HCT116 (cell line): Measurements from ENCODE around the gene PLCB3. TPM values are rescaled to one million over a fixed set of nuclear protein-coding genes. Genes with fewer than 3 reads are reported as not detected.

Source experiments
- ATAC-seq: fragments of 200-7000 bp; cut with Tn5 transposase; 2 replicates; pipeline ENCODE4 v1.9.1; 2020; ENCODE audit warnings: mild to moderate bottlenecking, moderate library complexity
- BruUV-seq: library from RNA; stranded (reverse); fragments of 400-500 nt; replicated peaks from 2 replicates; lab custom pipeline; 2021; lab: Mats Ljungman, UMichigan
- CTCF ChIA-PET: fragments of 300-600 bp; sonication (Branson Sonifier 250); formaldehyde crosslinking; loops from one replicate; lab custom pipeline; 2021; ENCODE audit warnings: antibody characterized with exemption; lab: Charles Lee
- POLR2A ChIA-PET: fragments of 300-600, 350-600 bp; sonication (Branson Sonifier 250); formaldehyde crosslinking; loops from one replicate; lab custom pipeline; 2021; ENCODE audit warnings: antibody characterized with exemption; lab: Charles Lee
- RAD21 ChIA-PET, 2 experiments: fragments of 300-600 bp; sonication (Branson Sonifier 250); formaldehyde crosslinking; loops; one replicate each; lab custom pipeline; 2023; ENCODE audit warnings: low total read pairs in 2 of 2; ENCODE audit not compliant: uncharacterized antibody in 2 of 2, unreplicated experiment in 2 of 2, low non-redundant PET in 1 of 2; lab: Charles Lee
- DNase-seq: peaks from one replicate; pipeline ENCODE4 v3.0.0-alpha.2; 2010; ENCODE audit warnings: low read depth, low spot score
- H2AFZ ChIP-seq: fragments of 200-600 bp; shearing (Covaris generic), sonication (generic); 2 replicates; pipeline ENCODE4 v1.6.1; 2017; ENCODE audit warnings: low read depth, mixed run types, mixed read lengths, antibody characterized with exemption, low read length; ENCODE audit not compliant: poor library complexity, severe bottlenecking
- H3K27ac ChIP-seq: 2 replicates; pipeline ENCODE4 v1.5.1; 2012; ENCODE audit warnings: low read depth, low read length
- H3K27me3 ChIP-seq: fragments of 200-600 bp; sonication (generic); 2 replicates; pipeline ENCODE4 v1.6.1; 2016; ENCODE audit warnings: mixed run types, low read length, mixed read lengths; ENCODE audit not compliant: insufficient read depth
- H3K36me3 ChIP-seq, 2 experiments: fragments of 200-500 bp in 1 of 2; fragments of 200-600 bp in 1 of 2; sonication (Bioruptor generic) in 1 of 2; sonication (generic) in 1 of 2; 2 replicates each; pipeline versions ENCODE4 v1.5.1 to v1.6.1; 2014 to 2016; ENCODE audit warnings: low read length in 2 of 2, inconsistent platforms in 1 of 2, mixed read lengths in 1 of 2, mixed run types in 1 of 2; ENCODE audit not compliant: insufficient read depth in 2 of 2, control insufficient read depth in 1 of 2
- H3K4me1 ChIP-seq, 2 experiments: fragments of 200-600 bp in 1 of 2; sonication (generic) in 1 of 2; 2 replicates each; pipeline versions ENCODE4 v1.5.1 to v1.6.1; 2012 to 2017; ENCODE audit warnings: low read length in 2 of 2, inconsistent platforms in 1 of 2, mild to moderate bottlenecking in 1 of 2, mixed read lengths in 1 of 2, mixed run types in 1 of 2, moderate library complexity in 1 of 2; ENCODE audit not compliant: insufficient read depth in 2 of 2, control insufficient read depth in 1 of 2
- H3K4me2 ChIP-seq: fragments of 200-600 bp; sonication (generic); 2 replicates; pipeline ENCODE4 v1.6.1; 2017; ENCODE audit warnings: mixed run types, low read length, mixed read lengths
- H3K4me3 ChIP-seq, 2 experiments: fragments of 200-600 bp in 1 of 2; sonication (generic) in 1 of 2; replicated peaks in 1 of 2; 2 replicates each; pipeline ENCODE4 v1.5.1; 2011 to 2016; ENCODE audit warnings: low read length in 2 of 2, control low read depth in 1 of 2, low read depth in 1 of 2, mild to moderate bottlenecking in 1 of 2, mixed read lengths in 1 of 2, mixed run types in 1 of 2
- H3K79me2 ChIP-seq: fragments of 200-600 bp; sonication (generic); 2 replicates; pipeline ENCODE4 v1.6.1; 2017; ENCODE audit warnings: mild to moderate bottlenecking, mixed run types, low read length, moderate library complexity, mixed read lengths; ENCODE audit not compliant: insufficient read depth
- H3K9ac ChIP-seq: fragments of 200-600 bp; sonication (generic); 2 replicates; pipeline ENCODE4 v1.6.1; 2016; ENCODE audit warnings: low read length, mixed read lengths
- H3K9me2 ChIP-seq: fragments of 200-600 bp; sonication (generic), shearing (Covaris generic); 2 replicates; pipeline ENCODE4 v1.6.1; 2017; ENCODE audit warnings: mixed run types, mild to moderate bottlenecking, moderate library complexity; ENCODE audit not compliant: insufficient read depth
- H3K9me3 ChIP-seq, 2 experiments: fragments of 200-500 bp in 1 of 2; fragments of 200-600 bp in 1 of 2; sonication (Bioruptor generic) in 1 of 2; sonication (generic) in 1 of 2; 2 replicates each; pipeline ENCODE4 v1.6.1; 2014 to 2017; ENCODE audit warnings: low read length in 2 of 2, mixed read lengths in 2 of 2, inconsistent platforms in 1 of 2, low read depth in 1 of 2, mild to moderate bottlenecking in 1 of 2, mixed run types in 1 of 2, moderate library complexity in 1 of 2; ENCODE audit not compliant: control insufficient read depth in 1 of 2, insufficient read depth in 1 of 2
- H4K20me1 ChIP-seq: fragments of 200-600 bp; sonication (generic), shearing (Covaris generic); 2 replicates; pipeline ENCODE4 v1.6.1; 2017; ENCODE audit warnings: mixed run types, mild to moderate bottlenecking, moderate library complexity; ENCODE audit not compliant: insufficient read depth
- CEBPB ChIP-seq: IDR thresholded peaks from 2 replicates; pipeline ENCODE4 v1.6.1; 2012; ENCODE audit warnings: low read depth
- EZH2 ChIP-seq: fragments of 200-600 bp; sonication (generic); IDR thresholded peaks from 2 replicates; pipeline ENCODE4 v1.6.1; 2017; ENCODE audit warnings: antibody characterized with exemption, mixed run types
- POLR2AphosphoS5 ChIP-seq: IDR thresholded peaks from 2 replicates; pipeline ENCODE4 v1.6.1; 2011; ENCODE audit warnings: mild to moderate bottlenecking, low read depth, low read length, moderate library complexity
- TCF7L2 ChIP-seq: IDR thresholded peaks from 2 replicates; pipeline ENCODE4 v1.7.0; 2011; ENCODE audit warnings: borderline replicate concordance, inconsistent platforms; ENCODE audit not compliant: insufficient read depth, insufficient read length; ENCODE audit errors: extremely low read depth
- ZFX ChIP-seq: fragments of 450-650 bp; IDR thresholded peaks from 2 replicates; pipeline ENCODE4 v1.6.1; 2017
- intact Hi-C: fragments of 100-400 bp; cut with micrococcal nuclease; formaldehyde crosslinking; loops from 2 replicates; pipeline ENCODE4 v1.10.0; 2022
- total RNA-seq: library from RNA; stranded (reverse); gene quantifications from one replicate; pipeline ENCODE4 v1.2.1, GENCODE V29; 2021; ENCODE audit not compliant: unreplicated experiment
- TF ChIP-seq, protein P1 (sequence below): IDR thresholded peaks from 2 replicates; pipeline ENCODE4 v1.6.1; 2012

PLCB3 gene
- total RNA-seq, 1 experiment from 2014 or later: 106 TPM

DNA sequence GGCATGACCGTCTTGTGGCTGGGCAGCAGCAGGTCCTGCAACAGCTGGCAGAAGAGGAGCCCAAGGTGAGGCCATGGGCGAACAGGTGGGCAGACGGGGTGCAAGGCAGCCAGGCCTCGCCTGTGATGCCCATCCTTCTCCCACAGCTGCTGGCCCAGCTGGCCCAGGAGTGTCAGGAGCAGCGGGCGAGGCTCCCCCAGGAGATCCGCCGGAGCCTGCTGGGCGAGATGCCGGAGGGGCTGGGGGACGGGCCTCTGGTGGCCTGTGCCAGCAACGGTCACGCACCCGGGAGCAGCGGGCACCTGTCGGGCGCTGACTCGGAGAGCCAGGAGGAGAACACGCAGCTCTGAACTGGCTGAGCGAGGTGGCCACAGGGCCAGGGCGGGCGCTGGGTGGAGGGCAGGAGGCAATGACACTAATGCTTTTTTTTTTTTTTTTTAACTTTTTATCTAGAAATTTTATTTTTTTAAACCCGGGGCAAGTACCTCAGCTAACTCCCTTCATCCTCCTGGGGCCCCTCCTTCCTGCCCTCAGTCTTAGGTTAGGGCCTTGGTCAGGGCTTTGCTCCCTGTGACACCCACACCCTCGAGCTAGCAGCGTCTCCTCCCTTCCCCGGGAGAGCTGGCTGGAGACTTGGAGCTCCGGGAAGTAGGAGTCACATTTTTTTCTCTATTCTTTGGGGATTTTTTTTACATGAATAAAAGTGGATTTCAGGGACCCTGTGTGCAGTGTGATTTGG, 16.0 kb downstream of the PLCB3 start:
- peaks cover 6% of the 10 kb centered on the region; the same call in 1 of the 2 replicates for H3K79me2 ChIP-seq
- H3K4me2 ChIP-seq: peak overlapping the region; percentile 91
- H3K27ac ChIP-seq: peak overlapping the region; percentile 95
- ATAC-seq (no peak), DNase-seq (no peak)
- no TSS peak for BruUV-seq
- peaks cover 5 to 27% of the 10 kb centered on the region in 2 experiments; a peak in 2 of 4 replicates for H3K36me3 ChIP-seq
- peaks cover 18 to 31% of the 10 kb centered on the region in 2 experiments; a peak in 3 of 4 replicates for H3K4me1 ChIP-seq
- no peaks in the 10 kb centered on the region for H3K9me3 ChIP-seq
- ChIA-PET CTCF (no interaction called here), POLR2A (interaction anchor here (1.7 to 2.0 kb wide), 2 partner anchors 26 to 37 kb away, joined by 5 to 9 read pairs; partner anchors contain the start of genes ESRRA and FKBP2)
- no peak overlapping the region for H3K9ac ChIP-seq
- H3K9me2 ChIP-seq: no peaks in the 10 kb centered on the region
- H2AFZ ChIP-seq: no peak overlapping the region
- no peaks in the 10 kb centered on the region for H4K20me1 ChIP-seq
- H3K27me3 ChIP-seq: no peaks in the 10 kb centered on the region
- intact Hi-C loops: no loop called here
- TF ChIP-seq, protein P1, sequence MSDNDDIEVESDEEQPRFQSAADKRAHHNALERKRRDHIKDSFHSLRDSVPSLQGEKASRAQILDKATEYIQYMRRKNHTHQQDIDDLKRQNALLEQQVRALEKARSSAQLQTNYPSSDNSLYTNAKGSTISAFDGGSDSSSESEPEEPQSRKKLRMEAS: no peak
- TF ChIP-seq CEBPB: no peak
- TF ChIP-seq, all 23 proteins: peak for 0
- RAD21 ChIA-PET: no interaction called here
- no peak overlapping the region for H3K4me3 ChIP-seq

DNA sequence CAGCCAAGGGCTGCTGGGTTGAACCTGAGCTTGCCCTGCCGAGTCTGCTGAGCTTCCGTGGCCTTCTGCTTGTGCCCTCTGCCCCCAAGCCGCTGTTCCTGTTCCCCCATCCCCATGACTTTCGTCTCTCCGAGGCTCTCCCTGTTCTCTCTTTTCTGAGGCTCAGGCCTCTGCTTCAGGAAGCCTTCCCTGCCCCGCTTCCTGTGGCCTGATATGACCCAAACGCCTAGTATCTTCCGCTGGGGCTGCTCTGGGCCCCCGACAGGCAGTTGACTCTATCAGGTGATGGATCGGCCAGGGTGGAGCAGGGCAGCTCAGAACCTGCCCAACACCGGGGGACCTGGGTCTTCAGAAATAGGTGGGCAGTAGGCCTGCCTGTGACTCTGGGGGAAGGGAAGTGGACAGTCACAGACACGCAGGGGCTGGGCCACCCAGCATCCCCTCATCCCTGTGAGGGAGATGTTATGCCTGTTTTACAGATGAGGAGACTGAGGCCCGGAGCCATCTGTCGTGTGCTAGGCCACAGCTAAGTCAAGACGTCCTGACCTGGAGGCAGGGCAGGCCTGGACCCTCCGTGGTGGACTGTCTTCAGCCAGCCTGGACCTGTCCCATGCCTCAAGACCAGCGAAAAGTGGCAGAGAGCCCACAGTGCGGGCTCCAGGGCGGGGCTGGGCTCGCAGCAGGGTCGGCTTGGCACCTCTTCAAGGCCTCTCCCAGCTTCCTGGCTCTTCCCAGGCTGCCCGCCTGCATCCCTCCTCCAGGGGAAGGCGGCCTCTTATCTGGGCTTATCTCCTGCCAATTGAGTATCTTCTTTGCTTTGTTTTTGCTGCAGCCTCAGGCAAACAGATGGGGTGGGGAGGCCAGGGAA, 16.9 kb downstream of the PLCB3 start:
- Histone ChIP-seq H3K27me3 (no peaks in the 10 kb centered on the region), H3K9me2 (no peaks in the 10 kb centered on the region), H3K4me3 (peak overlapping the region; percentile 71 to 72), H3K9ac (peak overlapping the region; percentile 80), H3K79me2 (peaks cover 8% of the 10 kb centered on the region; the same call in 1 of the 2 replicates), H3K4me1 (peaks cover 18 to 31% of the 10 kb centered on the region in 2 experiments; a peak in 3 of 4 replicates), H4K20me1 (no peaks in the 10 kb centered on the region), H2AFZ (no peak overlapping the region), H3K9me3 (no peaks in the 10 kb centered on the region), H3K4me2 (peak overlapping the region; percentile 91), H3K27ac (peak overlapping the region; percentile 95), H3K36me3 (peaks cover 5 to 20% of the 10 kb centered on the region in 2 experiments; a peak in 2 of 4 replicates)
- BruUV-seq: no TSS peak
- DNase-seq: no peak
- ChIA-PET POLR2A (interaction anchor here (0.7 to 3.9 kb wide), 12 partner anchors 11 to 82 kb away, joined by 3 to 29 read pairs (median 4); partner anchors contain the start of genes ESRRA, FKBP2, GPR137 and PPP1R14B), RAD21 (no interaction called here), CTCF (interaction anchor here (0.6 to 2.5 kb wide), 6 partner anchors 16 to 87 kb away, joined by 3 to 11 read pairs (median 4); no protein-coding TSS in a partner anchor)
- peak; percentile 6 for ATAC-seq
- TF ChIP-seq POLR2AphosphoS5 (0 out of 2 replicates have a peak, but pooled peaks have one; percentile 10), TCF7L2 (peak; percentile 85), CEBPB (no peak), EZH2 (no peak), ZFX (no peak)
- intact Hi-C loops: no loop called here
